Measurements from ENCODE around the gene KARS1.
A peak's percentile ranks its signal among the peaks of the same experiment; 100 is the strongest.

Gene KARS1

GRCh38 chr16:75658175-75658574, 10.7 kb upstream of the KARS1 start:
- Histone ChIP-seq H3K27ac (ENCODE audit: low read depth, low read length) (no peak overlapping the region), H2AFZ (ENCODE audit: low read depth, low read length, severe bottlenecking) (no peak overlapping the region), H3F3A (ENCODE audit: insufficient read depth) (peaks cover 3% of the 10 kb centered on the region; the same call in 1 of the 2 replicates), H4K20me1 (ENCODE audit: low read depth, low read length) (peaks cover under 1% of the 10 kb centered on the region; the same call in 1 of the 2 replicates), H3K79me2 (ENCODE audit: insufficient read depth, low read length) (peaks cover 19% of the 10 kb centered on the region), H3K9me3 (ENCODE audit: insufficient read depth, low read length) (no peaks in the 10 kb centered on the region), H3K36me3 (ENCODE audit: low read length) (peaks cover 30% of the 10 kb centered on the region), H3K9me2 (replicated peaks; ENCODE audit: insufficient read depth, low read length) (no peaks in the 10 kb centered on the region), H3K27me3 (ENCODE audit: low read length) (no peaks in the 10 kb centered on the region), H3K4me3 (ENCODE audit: insufficient read depth, low read length, poor library complexity, severe bottlenecking) (no peak overlapping the region), H3K9ac (ENCODE audit: low read length) (no peak overlapping the region), H3K4me2 (ENCODE audit: low read depth, low read length, poor library complexity, severe bottlenecking) (no peak overlapping the region)
- TF ChIP-seq CTCF (IDR thresholded peaks at IDR 0.05; ENCODE audit: insufficient read depth, low read length, poor library complexity, severe bottlenecking) (no peak), EZH2phosphoT487 (conservative IDR thresholded peaks at IDR 0.05; ENCODE audit: low read length) (no peak)

- Histone ChIP-seq H3K9ac (ENCODE audit: low read length) (no peak overlapping the region), H3F3A (ENCODE audit: insufficient read depth) (peaks cover 3% of the 10 kb centered on the region; the same call in 1 of the 2 replicates), H3K36me3 (ENCODE audit: low read length) (peaks cover 30% of the 10 kb centered on the region), H3K9me2 (replicated peaks; ENCODE audit: insufficient read depth, low read length) (no peaks in the 10 kb centered on the region), H3K79me2 (ENCODE audit: insufficient read depth, low read length) (peaks cover 61% of the 10 kb centered on the region), H3K4me3 (ENCODE audit: insufficient read depth, low read length, poor library complexity, severe bottlenecking) (no peak overlapping the region), H2AFZ (ENCODE audit: low read depth, low read length, severe bottlenecking) (no peak overlapping the region), H4K20me1 (ENCODE audit: low read depth, low read length) (peaks cover 11% of the 10 kb centered on the region; the same call in 1 of the 2 replicates), H3K27ac (ENCODE audit: low read depth, low read length) (peak overlapping the region; percentile 8; the same call in 1 of the 2 replicates), H3K9me3 (ENCODE audit: insufficient read depth, low read length) (no peaks in the 10 kb centered on the region), H3K4me2 (ENCODE audit: low read depth, low read length, poor library complexity, severe bottlenecking) (peak overlapping the region; percentile 99), H3K27me3 (ENCODE audit: low read length) (no peaks in the 10 kb centered on the region)
- no peak for TF ChIP-seq EZH2phosphoT487 (conservative IDR thresholded peaks at IDR 0.05; ENCODE audit: low read length)
- TF ChIP-seq CTCF (IDR thresholded peaks at IDR 0.05; ENCODE audit: insufficient read depth, low read length, poor library complexity, severe bottlenecking), result no peak
These were observed 6.5 kb upstream of the KARS1 start for GRCh38 chr16:75653922-75654321.

GRCh38 chr16:75648265-75649076, 1.0 kb upstream of the KARS1 start:
- H3K9me3 ChIP-seq (ENCODE audit: insufficient read depth, low read length), result no peaks in the 10 kb centered on the region
- H4K20me1 ChIP-seq (ENCODE audit: low read depth, low read length), result peaks cover 11% of the 10 kb centered on the region; the same call in 1 of the 2 replicates
- no peaks in the 10 kb centered on the region for H3K27me3 ChIP-seq (ENCODE audit: low read length)
- peak overlapping the region; percentile 85 for H3K27ac ChIP-seq (ENCODE audit: low read depth, low read length)
- no peaks in the 10 kb centered on the region for H3K9me2 ChIP-seq (replicated peaks; ENCODE audit: insufficient read depth, low read length)
- peak overlapping the region; percentile 92 for H3K4me3 ChIP-seq (ENCODE audit: insufficient read depth, low read length, poor library complexity, severe bottlenecking)
- H3K4me2 ChIP-seq (ENCODE audit: low read depth, low read length, poor library complexity, severe bottlenecking), result peak overlapping the region; percentile 99
- peaks cover 95% of the 10 kb centered on the region for H3K79me2 ChIP-seq (ENCODE audit: insufficient read depth, low read length)
- peak overlapping the region; percentile 30 for H2AFZ ChIP-seq (ENCODE audit: low read depth, low read length, severe bottlenecking)
- H3K9ac ChIP-seq (ENCODE audit: low read length), result peak overlapping the region; percentile 87
- H3F3A ChIP-seq (ENCODE audit: insufficient read depth), result no peaks in the 10 kb centered on the region; the same call in 1 of the 2 replicates
- H3K36me3 ChIP-seq (ENCODE audit: low read length), result 0 out of 2 replicates have a peak, but pooled peaks cover 3% of the 10 kb centered on the region
- TF ChIP-seq CTCF (IDR thresholded peaks at IDR 0.05; ENCODE audit: insufficient read depth, low read length, poor library complexity, severe bottlenecking), result no peak
- no peak for TF ChIP-seq EZH2phosphoT487 (conservative IDR thresholded peaks at IDR 0.05; ENCODE audit: low read length)

All from SU-DHL-6 (cell line).